HepG2 (cell line): ENCODE data around the gene MT1A. TPM values are rescaled to one million over a fixed set of nuclear protein-coding genes. Genes with fewer than 3 reads are reported as not detected.

Experiments
- ATAC-seq: fragments of 200-7000 bp; cut with Tn5 transposase; 3 replicates; pipeline ENCODE4 v1.9.1; 2020; ENCODE audit warnings: mild to moderate bottlenecking, moderate library complexity
- BruUV-seq: library from RNA; stranded (reverse); fragments of 400-500 nt; replicated peaks from 2 replicates; lab custom pipeline; 2021; lab: Mats Ljungman, UMichigan
- CTCF ChIA-PET: fragments of 300-600 bp; formaldehyde crosslinking; extraction: SDS; loops from one replicate; lab custom pipeline; 2021; ENCODE audit warnings: low total read pairs, inconsistent platforms, low intra/inter-chr PET ratio; lab: Yijun Ruan, JAX
- POLR2A ChIA-PET: fragments of 350-600 bp; sonication (Branson Sonifier 250); formaldehyde crosslinking; loops from one replicate; lab custom pipeline; 2020; ENCODE audit warnings: antibody characterized with exemption, inconsistent platforms; lab: Yijun Ruan, JAX
- DNase-seq: peaks from one replicate; pipeline ENCODE4 v3.0.0-alpha.2; 2015; ENCODE audit warnings: low spot score
- FAIRE-seq: peaks from 3 replicates; lab custom pipeline; 2011; peaks lifted over from hg19 to GRCh38; lab: Jason Lieb, UNC
- H2AFZ ChIP-seq: one replicate; pipeline ENCODE4 v1.6.1; 2011; ENCODE audit warnings: low read length, inconsistent platforms
- H3K27ac ChIP-seq: fragments of 300-600 bp; 3 replicates; pipeline ENCODE4 v1.8.0; 2011; ENCODE audit warnings: mixed run types, mild to moderate bottlenecking, mixed read lengths, low read length, inconsistent platforms; ENCODE audit not compliant: insufficient read depth; ENCODE audit errors: extremely low read length
- H3K27me3 ChIP-seq, 2 experiments: fragments of 200-600 bp in 1 of 2; 2 replicates in 1 of 2; 3 replicates in 1 of 2; pipeline versions ENCODE4 v1.6.0 to v1.8.0; 2011; ENCODE audit warnings: low read length in 2 of 2, mild to moderate bottlenecking in 2 of 2, moderate library complexity in 2 of 2, inconsistent platforms in 1 of 2; ENCODE audit not compliant: insufficient read depth in 2 of 2, control insufficient read depth in 1 of 2
- H3K36me3 ChIP-seq, 2 experiments: fragments of 200-600 bp in 1 of 2; replicated peaks in 1 of 2; 2 replicates in 1 of 2; 3 replicates in 1 of 2; pipeline versions ENCODE4 v1.5.1 to v1.8.0; 2011; ENCODE audit warnings: low read length in 2 of 2, inconsistent platforms in 1 of 2; ENCODE audit not compliant: insufficient read depth in 2 of 2, control insufficient read depth in 1 of 2
- H3K4me1 ChIP-seq: 2 replicates; pipeline ENCODE4 v1.5.1; 2012; ENCODE audit warnings: low read length, inconsistent platforms; ENCODE audit not compliant: insufficient read depth
- H3K4me2 ChIP-seq: 2 replicates; pipeline ENCODE4 v1.6.0; 2011; ENCODE audit warnings: low read depth, low read length, inconsistent platforms
- H3K4me3 ChIP-seq, 3 experiments: fragments of 200-600 bp in 1 of 3; sonication (generic), shearing (Covaris generic) in 1 of 3; replicated peaks in 1 of 3; 2 replicates each; pipeline ENCODE4 v1.5.1; 2011 to 2016; ENCODE audit warnings: low read length in 3 of 3, inconsistent platforms in 2 of 3, low read depth in 2 of 3, mild to moderate bottlenecking in 2 of 3, control low read depth in 1 of 3, mixed read lengths in 1 of 3; ENCODE audit not compliant: insufficient read depth in 1 of 3
- H3K79me2 ChIP-seq: one replicate; pipeline ENCODE4 v1.6.1; 2011; ENCODE audit warnings: low read length, inconsistent platforms; ENCODE audit not compliant: insufficient read depth
- H3K9ac ChIP-seq: 2 replicates; pipeline ENCODE4 v1.6.0; 2011; ENCODE audit warnings: mild to moderate bottlenecking, low read depth, low read length, inconsistent platforms; ENCODE audit not compliant: insufficient read depth
- H3K9me3 ChIP-seq: 2 replicates; pipeline ENCODE4 v1.5.1; 2012; ENCODE audit warnings: mild to moderate bottlenecking, low read length
- H4K20me1 ChIP-seq: 2 replicates; pipeline ENCODE4 v1.6.0; 2011; ENCODE audit warnings: inconsistent platforms, mild to moderate bottlenecking, low read length, moderate library complexity; ENCODE audit not compliant: insufficient read depth
- DPF2 ChIP-seq: sonication (generic); formaldehyde crosslinking; IDR thresholded peaks from 2 replicates; pipeline ENCODE4 v1.4.0; 2020; ENCODE audit warnings: mild to moderate bottlenecking, low read depth, missing genetic modification reagents, borderline replicate concordance
- MIXL1 ChIP-seq: IDR thresholded peaks from 2 replicates; pipeline ENCODE4 v1.6.1; 2016
- MXD4 ChIP-seq: IDR thresholded peaks from 2 replicates; pipeline ENCODE4 v1.6.1; 2016; ENCODE audit warnings: mild to moderate bottlenecking, missing biosample characterization, missing genetic modification reagents
- NFIB ChIP-seq: sonication (generic); formaldehyde crosslinking; IDR thresholded peaks from 2 replicates; pipeline ENCODE4 v1.9.0; 2021; ENCODE audit warnings: missing genetic modification reagents, mild to moderate bottlenecking, borderline replicate concordance
- TCF7L2 ChIP-seq: IDR thresholded peaks from 2 replicates; pipeline ENCODE4 v1.6.1; 2011; ENCODE audit warnings: mild to moderate bottlenecking, low read depth, low read length, moderate library complexity
- TRIM24 ChIP-seq: sonication (generic); formaldehyde crosslinking; IDR thresholded peaks from 2 replicates; pipeline ENCODE4 v1.8.0; 2022; ENCODE audit warnings: mild to moderate bottlenecking, missing genetic modification reagents
- ZFP90 ChIP-seq: sonication (generic); formaldehyde crosslinking; IDR thresholded peaks from 2 replicates; pipeline ENCODE4 v1.8.0; 2022; ENCODE audit warnings: missing genetic modification reagents, mild to moderate bottlenecking, inconsistent platforms, borderline replicate concordance
- ZKSCAN8 ChIP-seq: IDR thresholded peaks from 2 replicates; pipeline ENCODE4 v1.6.1; 2016; ENCODE audit warnings: borderline replicate concordance, missing genetic modification reagents, missing compliant biosample characterization
- ZNF235 ChIP-seq: sonication (generic); formaldehyde crosslinking; IDR thresholded peaks from 2 replicates; pipeline ENCODE4 v1.8.1; 2023; ENCODE audit warnings: mild to moderate bottlenecking, missing genetic modification reagents, borderline replicate concordance
- ZNF660 ChIP-seq: sonication (generic); formaldehyde crosslinking; IDR thresholded peaks from 2 replicates; pipeline ENCODE4 v1.5.1; 2020; ENCODE audit warnings: mild to moderate bottlenecking, low read depth, missing genetic modification reagents, borderline replicate concordance
- ZNF780A ChIP-seq: sonication (generic); formaldehyde crosslinking; IDR thresholded peaks from 2 replicates; pipeline ENCODE4 v1.8.0; 2022; ENCODE audit warnings: mild to moderate bottlenecking, missing genetic modification reagents, moderate library complexity
- ZSCAN12 ChIP-seq: sonication (generic); formaldehyde crosslinking; IDR thresholded peaks from 2 replicates; pipeline ENCODE4 v1.9.0; 2021; ENCODE audit warnings: mild to moderate bottlenecking, missing genetic modification reagents
- WGBS: methylation state at CpG from one replicate; pipeline ENCODE4 v1.1.6; 2017; ENCODE audit warnings: low lambda C conversion rate; 5-methylcytosine and 5-hydroxymethylcytosine counted together
- in situ Hi-C: cut with HindIII; loops from 2 replicates; pipeline ENCODE4 v1.10.0; 2017; ENCODE audit warnings: low pct_unique_long_range_greater_than_20kb; ENCODE audit not compliant: extremely low pct_ligation_motif_present
- intact Hi-C: fragments of 100-400 bp; cut with micrococcal nuclease; formaldehyde crosslinking; loops from one replicate; pipeline ENCODE4 v1.10.0; 2022; ENCODE audit not compliant: unreplicated experiment
- polyA plus RNA-seq, 8 experiments: library from polyadenylated mRNA; depleted of rRNA in 3 of 8; stranded (reverse) in 7 of 8; unstranded in 1 of 8; fragments of >200 nt; fragmentation: Illumina TruSeq in 4 of 8; extraction: Trizol in 4 of 8; gene quantifications; 2 replicates each; pipeline versions ENCODE4 v1.2.1 to v1.2.3, GENCODE V29; 2011 to 2016; ENCODE audit warnings: low read depth in 4 of 8, missing spikeins in 1 of 8, mixed read lengths in 1 of 8; ENCODE audit not compliant: insufficient read depth in 1 of 8
- total RNA-seq, 5 experiments: library from RNA; depleted of rRNA; stranded (reverse); fragments of >200 nt; fragmentation: Illumina TruSeq; extraction: Trizol; gene quantifications; 2 replicates each; pipeline ENCODE4 v1.2.3, GENCODE V29; 2016; ENCODE audit warnings: low read depth in 1 of 5
- TF ChIP-seq, protein P1 (sequence below): sonication (generic); formaldehyde crosslinking; IDR thresholded peaks from 2 replicates; pipeline ENCODE4 v1.9.0; 2022; ENCODE audit warnings: low read depth, missing genetic modification reagents
- TF ChIP-seq, protein P2 (sequence below): sonication (generic); formaldehyde crosslinking; IDR thresholded peaks from 2 replicates; pipeline ENCODE4 v1.4.0; 2020; ENCODE audit warnings: missing genetic modification reagents
- TF ChIP-seq, protein P3 (sequence below): sonication (generic); formaldehyde crosslinking; IDR thresholded peaks from 2 replicates; pipeline ENCODE4 v1.5.0; 2020; ENCODE audit warnings: missing genetic modification reagents

Gene MT1A
- total and polyA plus RNA-seq, 2 of the 13 experiments (the other 11 are each of a cell fraction or from before 2014, with no cell fraction given), result 8.3 to 10.4 TPM

DNA sequence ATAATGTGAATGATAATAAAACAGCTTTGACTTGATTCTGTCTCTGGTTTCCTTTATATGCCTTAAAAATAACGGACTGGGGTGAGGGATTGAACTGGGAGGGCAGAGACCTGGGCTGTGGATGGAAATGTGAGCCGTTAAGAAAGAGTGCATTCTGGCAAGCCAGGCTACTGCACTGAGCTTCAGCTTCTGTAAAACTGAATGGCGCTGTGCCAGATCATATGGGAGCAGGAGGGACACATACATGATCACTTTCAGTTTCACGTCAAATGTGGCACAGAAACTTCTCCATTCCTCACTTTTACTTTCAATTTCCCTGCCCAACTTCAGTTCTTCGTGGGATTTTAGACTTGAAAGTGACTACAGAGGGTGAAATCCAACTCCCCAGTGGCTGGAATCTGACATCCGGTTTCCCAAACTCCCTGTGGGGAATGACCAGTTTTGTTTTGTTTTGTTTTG, 29.0 kb upstream of the MT1A start (continued):
- TF ChIP-seq, protein P1, sequence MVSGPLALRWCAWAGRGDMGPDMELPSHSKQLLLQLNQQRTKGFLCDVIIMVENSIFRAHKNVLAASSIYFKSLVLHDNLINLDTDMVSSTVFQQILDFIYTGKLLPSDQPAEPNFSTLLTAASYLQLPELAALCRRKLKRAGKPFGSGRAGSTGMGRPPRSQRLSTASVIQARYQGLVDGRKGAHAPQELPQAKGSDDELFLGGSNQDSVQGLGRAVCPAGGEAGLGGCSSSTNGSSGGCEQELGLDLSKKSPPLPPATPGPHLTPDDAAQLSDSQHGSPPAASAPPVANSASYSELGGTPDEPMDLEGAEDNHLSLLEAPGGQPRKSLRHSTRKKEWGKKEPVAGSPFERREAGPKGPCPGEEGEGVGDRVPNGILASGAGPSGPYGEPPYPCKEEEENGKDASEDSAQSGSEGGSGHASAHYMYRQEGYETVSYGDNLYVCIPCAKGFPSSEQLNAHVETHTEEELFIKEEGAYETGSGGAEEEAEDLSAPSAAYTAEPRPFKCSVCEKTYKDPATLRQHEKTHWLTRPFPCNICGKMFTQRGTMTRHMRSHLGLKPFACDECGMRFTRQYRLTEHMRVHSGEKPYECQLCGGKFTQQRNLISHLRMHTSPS, result 0 out of 2 replicates have a peak, but pooled peaks have one; percentile 11
- no peak for TF ChIP-seq NFIB (CRISPR knock-in tag)
- TF ChIP-seq MXD4 (CRISPR knock-in tag), result peak; percentile 62; the same call in 1 of the 2 replicates

DNA sequence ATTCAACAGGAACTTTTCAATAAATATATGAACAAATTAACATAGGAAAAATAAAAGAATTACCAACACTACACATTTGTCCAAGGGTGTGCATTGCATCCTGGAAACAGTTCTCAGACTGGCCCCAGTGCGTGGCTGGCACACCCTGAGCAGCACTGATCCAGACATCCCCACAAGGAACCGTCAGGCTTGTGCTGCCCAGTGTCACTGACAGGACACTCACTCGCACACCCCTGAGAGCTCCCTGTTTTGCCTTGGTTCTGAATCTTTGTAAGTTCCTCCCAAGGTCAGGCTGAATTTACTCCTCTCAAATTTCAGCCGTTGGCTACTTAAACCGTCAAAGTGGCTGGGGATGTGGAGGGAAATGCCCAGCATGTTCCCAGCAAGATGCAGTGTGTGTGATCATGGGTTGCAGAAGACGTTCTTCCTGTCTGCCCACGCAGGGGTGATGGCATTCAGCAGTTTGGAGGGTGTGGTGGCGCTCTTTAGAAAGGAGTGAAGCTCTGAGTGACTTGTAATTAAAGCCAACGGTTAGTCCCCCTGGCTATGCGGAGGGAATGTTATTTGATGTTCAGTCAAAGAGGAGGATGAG, 28.4 kb upstream of the MT1A start:
- DNase-seq, result peak; percentile 35
- intact Hi-C loops, result no loop called here
- ChIA-PET CTCF (no interaction called here), POLR2A (interaction anchor here (1.2 to 5.3 kb wide), 4 partner anchors 15 to 159 kb away, joined by 3 to 83 read pairs (median 10); partner anchors contain the start of genes MT1E, MT1F, MT1X and NUDT21)
- WGBS, result 7% methylated on average over 10 of the region's 10 CpGs
- no peaks in the 10 kb centered on the region for H3K36me3 ChIP-seq
- H3K27me3 ChIP-seq, result no peaks in the 10 kb centered on the region; a peak in 1 of 5 replicates
- in situ Hi-C loops, result no loop called here
- H3K9ac ChIP-seq, result peak overlapping the region; percentile 68
- H3K4me2 ChIP-seq, result peak overlapping the region; percentile 91
- H3K4me3 ChIP-seq, result peak overlapping the region; percentile 75 to 84 (median 76)
- no peak for FAIRE-seq
- peaks cover 65% of the 10 kb centered on the region for H3K4me1 ChIP-seq
- no peaks in the 10 kb centered on the region for H3K9me3 ChIP-seq
- no peaks in the 10 kb centered on the region for H3K79me2 ChIP-seq
- BruUV-seq, result no TSS peak
- ATAC-seq, result no peak
- H3K27ac ChIP-seq, result no peak overlapping the region
- H2AFZ ChIP-seq, result no peak overlapping the region
- H4K20me1 ChIP-seq, result no peaks in the 10 kb centered on the region
- TF ChIP-seq, protein P2, sequence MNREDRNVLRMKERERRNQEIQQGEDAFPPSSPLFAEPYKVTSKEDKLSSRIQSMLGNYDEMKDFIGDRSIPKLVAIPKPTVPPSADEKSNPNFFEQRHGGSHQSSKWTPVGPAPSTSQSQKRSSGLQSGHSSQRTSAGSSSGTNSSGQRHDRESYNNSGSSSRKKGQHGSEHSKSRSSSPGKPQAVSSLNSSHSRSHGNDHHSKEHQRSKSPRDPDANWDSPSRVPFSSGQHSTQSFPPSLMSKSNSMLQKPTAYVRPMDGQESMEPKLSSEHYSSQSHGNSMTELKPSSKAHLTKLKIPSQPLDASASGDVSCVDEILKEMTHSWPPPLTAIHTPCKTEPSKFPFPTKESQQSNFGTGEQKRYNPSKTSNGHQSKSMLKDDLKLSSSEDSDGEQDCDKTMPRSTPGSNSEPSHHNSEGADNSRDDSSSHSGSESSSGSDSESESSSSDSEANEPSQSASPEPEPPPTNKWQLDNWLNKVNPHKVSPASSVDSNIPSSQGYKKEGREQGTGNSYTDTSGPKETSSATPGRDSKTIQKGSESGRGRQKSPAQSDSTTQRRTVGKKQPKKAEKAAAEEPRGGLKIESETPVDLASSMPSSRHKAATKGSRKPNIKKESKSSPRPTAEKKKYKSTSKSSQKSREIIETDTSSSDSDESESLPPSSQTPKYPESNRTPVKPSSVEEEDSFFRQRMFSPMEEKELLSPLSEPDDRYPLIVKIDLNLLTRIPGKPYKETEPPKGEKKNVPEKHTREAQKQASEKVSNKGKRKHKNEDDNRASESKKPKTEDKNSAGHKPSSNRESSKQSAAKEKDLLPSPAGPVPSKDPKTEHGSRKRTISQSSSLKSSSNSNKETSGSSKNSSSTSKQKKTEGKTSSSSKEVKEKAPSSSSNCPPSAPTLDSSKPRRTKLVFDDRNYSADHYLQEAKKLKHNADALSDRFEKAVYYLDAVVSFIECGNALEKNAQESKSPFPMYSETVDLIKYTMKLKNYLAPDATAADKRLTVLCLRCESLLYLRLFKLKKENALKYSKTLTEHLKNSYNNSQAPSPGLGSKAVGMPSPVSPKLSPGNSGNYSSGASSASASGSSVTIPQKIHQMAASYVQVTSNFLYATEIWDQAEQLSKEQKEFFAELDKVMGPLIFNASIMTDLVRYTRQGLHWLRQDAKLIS, result no peak
- TF ChIP-seq TRIM24 (CRISPR knock-in tag) (no peak), ZNF235 (CRISPR knock-in tag) (no peak), ZNF780A (no peak), ZFP90 (no peak), ZKSCAN8 (CRISPR knock-in tag) (0 out of 2 replicates have a peak, but pooled peaks have one; percentile 56), TCF7L2 (no peak), MIXL1 (0 out of 2 replicates have a peak, but pooled peaks have one; percentile 54), DPF2 (CRISPR knock-in tag) (0 out of 2 replicates have a peak, but pooled peaks have one; percentile 21), ZNF660 (CRISPR knock-in tag) (no peak), ZSCAN12 (CRISPR knock-in tag) (no peak)
- TF ChIP-seq, protein P3, sequence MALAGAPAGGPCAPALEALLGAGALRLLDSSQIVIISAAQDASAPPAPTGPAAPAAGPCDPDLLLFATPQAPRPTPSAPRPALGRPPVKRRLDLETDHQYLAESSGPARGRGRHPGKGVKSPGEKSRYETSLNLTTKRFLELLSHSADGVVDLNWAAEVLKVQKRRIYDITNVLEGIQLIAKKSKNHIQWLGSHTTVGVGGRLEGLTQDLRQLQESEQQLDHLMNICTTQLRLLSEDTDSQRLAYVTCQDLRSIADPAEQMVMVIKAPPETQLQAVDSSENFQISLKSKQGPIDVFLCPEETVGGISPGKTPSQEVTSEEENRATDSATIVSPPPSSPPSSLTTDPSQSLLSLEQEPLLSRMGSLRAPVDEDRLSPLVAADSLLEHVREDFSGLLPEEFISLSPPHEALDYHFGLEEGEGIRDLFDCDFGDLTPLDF (CRISPR knock-in tag), result no peak
